NCI-H526 (cell line): ENCODE data around the gene MAN2A2.
"Not testable (repeated sequence)": the region's sequence is repeated elsewhere in the genome, so short reads cannot be mapped to it uniquely, and the experiment has no call there.

Experiments used
- DNase-seq, 2 experiments: peaks; one replicate each; lab custom pipeline; 2025; lab: John Stamatoyannopoulos, UW

MAN2A2 gene

DNA sequence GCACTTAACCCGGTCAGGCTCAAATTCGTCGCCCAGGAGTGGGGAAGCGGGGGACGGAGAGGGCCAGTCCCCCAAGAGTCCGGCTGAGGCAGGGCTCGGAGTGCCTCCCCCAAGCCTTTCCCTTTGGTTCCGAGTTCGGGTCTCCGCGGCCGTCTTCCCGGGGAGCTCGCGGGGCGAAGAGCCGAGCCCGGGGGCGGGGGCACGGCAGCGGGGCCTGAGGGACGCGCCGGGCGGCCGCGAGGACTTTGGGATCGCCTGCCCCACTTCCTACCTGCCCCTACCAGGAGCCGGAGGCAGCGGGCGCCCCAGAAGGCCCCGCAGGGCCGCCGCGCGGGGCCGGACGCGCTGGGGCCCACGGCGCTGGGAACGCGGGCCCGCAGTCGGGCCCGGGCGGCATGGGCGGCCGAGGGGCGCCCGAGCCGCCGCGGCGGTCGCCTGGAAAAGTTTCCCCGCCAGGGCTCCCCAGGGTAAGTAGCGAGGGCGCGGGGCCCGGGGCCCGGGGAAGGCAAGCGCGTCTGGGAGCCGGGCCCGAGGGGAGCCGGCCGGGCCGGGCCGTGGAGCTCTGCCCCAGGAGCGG lies 31.9 kb upstream of the MAN2A2 start:
- DNase-seq = peak in 1 of 2 experiments; percentile 72

DNA sequence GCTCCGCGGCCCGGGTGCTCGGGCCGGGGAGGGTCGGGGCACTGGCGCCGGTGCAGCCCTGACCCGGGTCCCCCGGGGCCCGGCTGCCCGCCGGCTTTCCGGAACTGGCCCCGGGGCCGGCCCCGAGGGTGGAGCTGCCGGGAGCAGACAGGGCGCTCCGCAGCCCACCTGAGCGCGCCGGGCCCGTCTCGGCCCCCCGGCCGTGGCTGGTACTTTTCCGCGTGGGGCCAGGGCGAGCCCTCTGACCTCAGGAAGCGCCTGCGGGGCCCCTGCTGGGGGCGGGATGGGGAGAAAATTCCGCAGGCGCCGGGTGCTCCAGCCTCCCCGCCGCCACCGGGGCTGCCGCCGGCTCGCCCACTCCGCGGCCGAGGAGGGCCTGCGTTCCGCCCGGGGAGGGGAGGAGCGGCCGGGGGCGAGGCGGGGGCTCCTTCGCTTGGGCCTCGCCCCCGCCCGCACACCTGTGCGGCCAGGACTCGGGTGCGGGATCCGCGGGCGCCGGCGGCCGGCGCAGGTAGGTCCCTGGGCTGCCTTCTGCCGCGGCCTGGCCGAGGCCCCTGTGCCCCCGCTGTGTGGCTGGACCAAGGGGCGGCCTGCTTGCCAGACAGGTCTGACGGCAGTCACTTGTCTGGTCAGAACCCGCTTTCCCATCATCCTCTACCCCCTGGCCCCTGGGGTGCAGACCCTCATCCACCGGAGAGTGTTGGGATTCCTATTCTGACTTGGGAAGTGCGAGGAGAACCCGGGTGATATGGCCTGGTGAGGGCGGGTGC lies 31.2 kb upstream of the MAN2A2 start:
- DNase-seq = peak in 1 of 2 experiments; percentile 53

DNA sequence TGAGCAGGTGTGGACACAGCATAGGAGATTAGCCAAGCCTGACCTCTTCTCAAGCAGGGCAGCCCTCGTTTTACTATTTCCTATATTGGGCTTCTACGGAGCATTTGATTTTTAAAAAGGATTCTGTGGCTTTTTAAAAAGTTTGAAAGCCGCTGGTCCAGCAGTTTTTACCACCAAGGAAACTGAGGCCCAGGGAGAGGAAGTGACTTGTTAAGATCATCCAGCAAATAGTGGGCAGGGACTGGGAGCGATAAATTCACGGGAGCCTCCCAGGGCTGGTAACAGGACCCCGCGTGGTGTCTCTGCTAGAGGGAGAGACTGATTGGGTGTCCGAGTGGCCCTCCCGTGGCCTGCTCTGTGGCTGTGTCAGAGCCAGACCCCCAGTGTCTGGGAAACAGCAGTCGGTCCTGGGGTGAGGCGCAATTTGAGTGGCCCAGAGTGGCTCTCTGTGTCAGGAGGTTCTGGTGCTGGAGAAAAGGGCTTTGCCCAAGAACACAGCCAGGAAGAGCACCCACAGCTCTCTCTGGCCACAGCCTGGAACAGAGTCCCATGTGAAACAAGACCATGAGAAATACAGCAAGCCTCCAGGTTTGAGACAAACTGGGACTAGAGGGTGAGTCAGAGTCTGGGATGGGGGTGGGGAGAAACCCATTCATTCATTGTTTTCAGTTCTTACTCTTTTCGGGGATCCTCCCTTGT lies 30.5 kb upstream of the MAN2A2 start:
- peak in 1 of 2 experiments; percentile 66 for DNase-seq

DNA sequence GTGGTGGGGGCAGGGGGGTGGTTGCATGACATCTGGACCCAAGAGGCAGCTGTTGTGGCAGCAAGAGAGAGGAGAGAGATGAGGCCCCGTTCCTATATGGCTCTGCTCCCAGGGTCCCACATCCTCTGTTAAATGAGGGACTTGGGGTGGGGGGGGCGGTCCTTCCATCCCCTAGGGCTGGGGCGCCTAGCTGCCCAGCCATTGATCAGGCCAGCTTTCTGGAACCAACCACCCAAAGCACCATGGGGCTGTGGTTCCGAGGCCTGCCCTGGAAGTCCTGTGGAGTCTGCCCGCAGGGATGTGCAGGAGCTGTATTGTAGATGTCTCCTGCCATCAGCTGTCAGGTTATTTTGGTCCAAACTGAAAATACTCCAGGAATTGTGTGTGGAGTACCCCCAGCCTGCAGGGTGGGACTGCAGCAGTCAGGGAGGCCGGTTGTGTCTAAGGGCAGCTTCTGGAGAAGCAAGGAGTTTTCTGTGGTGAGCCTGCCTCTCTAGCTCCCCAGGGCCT lies 29.6 kb upstream of the MAN2A2 start:
- peak in 1 of 2 experiments; percentile 55 for DNase-seq

DNA sequence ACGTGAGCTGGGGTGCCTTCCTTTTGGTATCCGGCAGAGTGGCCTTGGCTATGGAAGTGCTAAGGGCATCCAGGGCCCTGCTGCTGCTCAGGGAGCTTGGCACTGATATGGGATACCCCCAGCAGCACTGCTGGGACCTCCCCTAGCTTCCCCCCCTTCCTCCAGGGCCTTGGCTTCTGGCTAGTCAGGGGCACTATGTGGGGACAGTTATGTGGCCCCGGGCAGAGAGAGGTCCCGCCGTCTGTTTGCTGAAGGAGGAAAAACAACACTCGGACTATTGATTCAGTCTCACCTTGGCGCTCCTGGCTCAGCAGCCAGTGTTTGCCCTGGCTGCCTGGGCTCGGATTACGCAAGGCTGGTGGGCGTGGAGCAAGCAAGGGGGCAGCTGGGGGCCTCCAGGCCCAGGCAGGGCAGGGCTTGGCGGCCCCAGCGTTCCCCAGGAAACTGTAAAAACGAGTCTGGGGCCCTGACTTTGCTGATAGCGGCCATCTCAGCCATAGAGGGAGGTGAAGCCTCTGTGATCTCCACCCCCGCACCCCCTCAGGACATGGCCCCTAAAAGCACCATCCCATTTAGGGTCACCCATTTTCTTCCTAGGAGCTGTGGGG lies 29.0 kb upstream of the MAN2A2 start:
- DNase-seq = peak; percentile 55 to 89

DNA sequence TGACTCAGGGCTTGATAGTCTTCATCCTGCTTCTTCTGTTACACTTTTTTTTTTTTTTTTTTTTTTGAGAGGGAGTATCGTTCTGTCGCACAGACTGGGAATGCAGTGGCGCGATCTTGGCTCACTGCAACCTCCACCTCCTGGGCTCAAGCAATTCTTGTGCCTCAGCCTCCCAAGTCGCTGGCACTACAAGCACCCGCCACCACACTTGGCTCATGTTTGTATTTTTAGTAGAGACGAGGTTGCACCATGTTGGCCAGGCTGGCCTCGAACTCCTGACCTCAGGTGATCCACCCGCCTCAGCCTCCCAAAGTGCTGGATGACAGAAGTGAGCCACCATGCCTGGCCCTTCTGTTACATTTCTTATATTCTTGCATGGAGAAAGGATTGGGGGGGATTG lies 28.1 kb upstream of the MAN2A2 start:
- not testable (repeated sequence) for DNase-seq

DNA sequence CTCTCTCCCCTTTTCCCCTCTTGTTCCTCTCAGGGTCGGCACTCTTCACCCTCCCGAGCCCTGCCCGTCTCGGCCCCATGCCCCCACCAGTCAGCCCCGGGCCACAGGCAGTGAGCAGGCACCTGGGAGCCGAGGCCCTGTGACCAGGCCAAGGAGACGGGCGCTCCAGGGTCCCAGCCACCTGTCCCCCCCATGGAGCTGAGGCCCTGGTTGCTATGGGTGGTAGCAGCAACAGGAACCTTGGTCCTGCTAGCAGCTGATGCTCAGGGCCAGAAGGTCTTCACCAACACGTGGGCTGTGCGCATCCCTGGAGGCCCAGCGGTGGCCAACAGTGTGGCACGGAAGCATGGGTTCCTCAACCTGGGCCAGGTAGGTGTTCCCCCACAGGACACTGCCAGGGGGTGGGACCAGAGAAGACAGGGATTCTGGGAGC lies 27.5 kb upstream of the MAN2A2 start:
- DNase-seq = no peak

DNA sequence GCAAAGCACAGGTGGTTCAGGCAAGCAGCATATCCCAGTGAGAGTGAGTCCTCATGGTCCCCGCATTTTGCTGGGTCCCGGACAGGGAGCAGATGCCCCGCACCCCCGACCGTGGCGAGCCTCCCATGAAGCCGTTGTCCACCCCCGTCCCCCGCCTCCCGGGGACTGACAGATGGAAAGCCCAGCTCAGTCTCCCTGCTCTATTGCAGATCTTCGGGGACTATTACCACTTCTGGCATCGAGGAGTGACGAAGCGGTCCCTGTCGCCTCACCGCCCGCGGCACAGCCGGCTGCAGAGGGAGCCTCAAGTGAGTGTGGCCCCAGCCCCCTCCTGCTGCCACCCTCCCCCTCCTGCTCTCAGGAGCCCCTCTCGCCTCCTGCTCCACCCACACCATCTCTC lies 27.1 kb upstream of the MAN2A2 start:
- no peak for DNase-seq

DNA sequence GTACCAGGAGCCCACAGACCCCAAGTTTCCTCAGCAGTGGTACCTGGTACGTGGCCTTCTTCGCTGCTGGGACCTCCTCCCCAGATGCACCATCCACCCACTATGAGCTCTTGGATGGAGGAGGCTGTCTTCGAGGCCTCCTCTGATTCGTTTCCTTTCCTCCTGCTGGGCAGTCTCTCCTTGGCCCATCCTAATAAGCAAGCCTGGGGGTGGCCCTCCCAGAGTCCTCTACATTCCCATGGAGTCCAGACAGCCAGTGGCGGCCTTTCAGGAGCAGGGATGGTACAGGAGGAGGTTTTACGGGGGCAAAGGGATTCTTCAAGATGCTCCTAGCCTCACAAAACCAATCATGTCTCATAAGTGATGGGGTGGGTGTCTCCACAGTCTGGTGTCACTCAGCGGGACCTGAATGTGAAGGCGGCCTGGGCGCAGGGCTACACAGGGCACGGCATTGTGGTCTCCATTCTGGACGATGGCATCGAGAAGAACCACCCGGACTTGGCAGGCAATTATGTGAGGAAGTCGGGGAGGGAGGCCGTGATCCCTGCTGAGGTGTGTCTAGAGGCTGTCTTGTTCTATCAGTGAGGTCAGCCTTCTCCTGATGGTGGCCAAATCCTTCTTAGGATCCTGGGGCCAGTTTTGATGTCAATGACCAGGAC lies 26.5 kb upstream of the MAN2A2 start:
- DNase-seq = no peak

DNA sequence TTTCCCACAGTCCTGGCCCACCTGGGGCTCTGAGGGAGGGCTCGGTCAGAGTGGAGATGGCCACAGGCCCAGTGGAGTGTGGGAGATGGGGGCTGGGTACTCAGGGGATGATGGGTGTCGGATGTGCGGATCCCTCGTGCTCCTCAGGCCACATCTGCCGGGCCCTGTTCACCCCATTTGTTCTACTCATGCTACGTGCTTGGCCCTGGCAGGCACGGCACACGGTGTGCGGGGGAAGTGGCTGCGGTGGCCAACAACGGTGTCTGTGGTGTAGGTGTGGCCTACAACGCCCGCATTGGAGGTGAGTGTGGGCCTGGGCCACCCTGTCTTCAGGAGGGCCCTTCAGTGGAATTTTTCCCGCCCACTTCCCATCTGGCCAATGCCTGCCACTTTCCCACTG lies 25.8 kb upstream of the MAN2A2 start:
- DNase-seq = no peak

DNA sequence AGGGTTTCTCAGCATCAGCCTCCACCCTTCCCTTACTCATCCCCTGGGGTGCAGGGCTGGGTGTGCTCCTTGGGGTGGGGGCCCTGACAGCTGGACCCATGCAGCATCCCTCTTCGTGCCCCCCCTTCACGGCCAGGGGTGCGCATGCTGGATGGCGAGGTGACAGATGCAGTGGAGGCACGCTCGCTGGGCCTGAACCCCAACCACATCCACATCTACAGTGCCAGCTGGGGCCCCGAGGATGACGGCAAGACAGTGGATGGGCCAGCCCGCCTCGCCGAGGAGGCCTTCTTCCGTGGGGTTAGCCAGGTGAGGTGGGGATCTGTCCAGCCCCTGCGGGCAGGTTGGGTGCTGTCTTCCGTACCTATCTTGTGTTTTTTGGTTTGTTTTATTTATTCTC lies 25.1 kb upstream of the MAN2A2 start:
- no peak for DNase-seq

DNA sequence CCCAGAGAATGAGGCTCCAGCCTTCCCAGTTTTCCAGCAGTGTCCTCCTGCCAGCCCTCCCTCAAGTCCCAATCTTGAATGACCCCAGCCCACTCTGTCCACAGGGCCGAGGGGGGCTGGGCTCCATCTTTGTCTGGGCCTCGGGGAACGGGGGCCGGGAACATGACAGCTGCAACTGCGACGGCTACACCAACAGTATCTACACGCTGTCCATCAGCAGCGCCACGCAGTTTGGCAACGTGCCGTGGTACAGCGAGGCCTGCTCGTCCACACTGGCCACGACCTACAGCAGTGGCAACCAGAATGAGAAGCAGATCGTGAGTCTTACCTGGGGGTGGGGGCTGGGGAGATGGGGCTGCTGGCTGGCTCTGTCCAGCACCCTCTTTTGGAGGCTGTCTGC lies 24.4 kb upstream of the MAN2A2 start:
- DNase-seq = no peak

DNA sequence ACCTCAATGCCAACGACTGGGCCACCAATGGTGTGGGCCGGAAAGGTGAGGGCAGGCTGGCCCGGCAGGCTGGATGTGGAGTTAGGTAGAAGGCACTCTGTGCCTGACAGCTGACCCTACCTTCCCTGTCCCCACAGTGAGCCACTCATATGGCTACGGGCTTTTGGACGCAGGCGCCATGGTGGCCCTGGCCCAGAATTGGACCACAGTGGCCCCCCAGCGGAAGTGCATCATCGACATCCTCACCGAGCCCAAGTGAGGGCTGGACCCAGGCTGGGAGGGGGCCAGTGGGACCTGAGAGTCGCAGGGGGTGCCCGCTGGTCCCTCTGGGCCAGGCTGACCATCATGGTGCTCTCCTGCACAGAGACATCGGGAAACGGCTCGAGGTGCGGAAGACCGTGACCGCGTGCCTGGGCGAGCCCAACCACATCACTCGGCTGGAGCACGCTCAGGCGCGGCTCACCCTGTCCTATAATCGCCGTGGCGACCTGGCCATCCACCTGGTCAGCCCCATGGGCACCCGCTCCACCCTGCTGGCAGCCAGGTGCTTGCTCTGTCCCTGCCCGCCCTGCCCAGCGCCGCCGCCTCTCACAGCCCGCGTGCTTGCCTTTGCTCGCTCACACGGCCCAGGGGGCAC lies 23.3 kb upstream of the MAN2A2 start:
- peak in 1 of 2 experiments; percentile 29 for DNase-seq

DNA sequence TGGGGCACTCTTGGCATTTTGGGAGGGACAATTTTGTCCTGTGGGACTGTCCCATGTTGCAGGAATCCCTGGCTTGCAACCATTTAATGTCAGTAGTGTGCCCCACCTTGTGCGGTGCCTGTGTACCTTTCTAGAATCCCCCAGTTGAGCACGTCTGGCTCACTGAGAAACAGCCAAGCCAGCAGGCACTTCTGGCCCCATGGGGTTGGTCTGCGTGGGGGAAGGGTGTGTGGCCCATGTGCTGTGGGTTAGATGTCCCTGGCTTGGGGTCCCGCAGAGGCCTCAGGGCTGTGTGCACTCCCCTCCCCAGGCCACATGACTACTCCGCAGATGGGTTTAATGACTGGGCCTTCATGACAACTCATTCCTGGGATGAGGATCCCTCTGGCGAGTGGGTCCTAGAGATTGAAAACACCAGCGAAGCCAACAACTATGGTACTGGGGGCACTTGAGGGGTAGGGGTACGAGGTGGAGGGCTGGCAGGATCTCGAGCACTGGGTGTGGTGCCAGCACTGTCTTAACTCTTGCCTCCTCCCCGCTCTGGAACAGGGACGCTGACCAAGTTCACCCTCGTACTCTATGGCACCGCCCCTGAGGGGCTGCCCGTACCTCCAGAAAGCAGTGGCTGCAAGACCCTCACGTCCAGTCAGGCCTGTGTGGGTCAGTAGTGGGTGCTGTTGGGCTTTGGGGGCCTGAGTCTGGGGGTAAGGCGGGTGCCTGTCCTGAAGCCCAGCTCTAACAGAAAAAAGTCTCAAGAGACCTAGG lies 22.5 kb upstream of the MAN2A2 start:
- no peak for DNase-seq

DNA sequence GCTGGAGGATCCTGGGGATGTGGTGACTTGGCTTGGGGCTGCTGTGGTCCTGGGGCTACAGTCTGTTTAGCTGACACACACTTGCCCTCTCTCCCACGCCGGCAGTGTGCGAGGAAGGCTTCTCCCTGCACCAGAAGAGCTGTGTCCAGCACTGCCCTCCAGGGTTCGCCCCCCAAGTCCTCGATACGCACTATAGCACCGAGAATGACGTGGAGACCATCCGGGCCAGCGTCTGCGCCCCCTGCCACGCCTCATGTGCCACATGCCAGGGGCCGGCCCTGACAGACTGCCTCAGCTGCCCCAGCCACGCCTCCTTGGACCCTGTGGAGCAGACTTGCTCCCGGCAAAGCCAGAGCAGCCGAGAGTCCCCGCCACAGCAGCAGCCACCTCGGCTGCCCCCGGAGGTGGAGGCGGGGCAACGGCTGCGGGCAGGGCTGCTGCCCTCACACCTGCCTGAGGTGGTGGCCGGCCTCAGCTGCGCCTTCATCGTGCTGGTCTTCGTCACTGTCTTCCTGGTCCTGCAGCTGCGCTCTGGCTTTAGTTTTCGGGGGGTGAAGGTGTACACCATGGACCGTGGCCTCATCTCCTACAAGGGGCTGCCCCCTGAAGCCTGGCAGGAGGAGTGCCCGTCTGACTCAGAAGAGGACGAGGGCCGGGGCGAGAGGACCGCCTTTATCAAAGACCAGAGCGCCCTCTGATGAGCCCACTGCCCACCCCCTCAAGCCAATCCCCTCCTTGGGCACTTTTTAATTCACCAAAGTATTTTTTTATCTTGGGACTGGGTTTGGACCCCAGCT lies 21.7 kb upstream of the MAN2A2 start:
- peak in 1 of 2 experiments; percentile 76 for DNase-seq

DNA sequence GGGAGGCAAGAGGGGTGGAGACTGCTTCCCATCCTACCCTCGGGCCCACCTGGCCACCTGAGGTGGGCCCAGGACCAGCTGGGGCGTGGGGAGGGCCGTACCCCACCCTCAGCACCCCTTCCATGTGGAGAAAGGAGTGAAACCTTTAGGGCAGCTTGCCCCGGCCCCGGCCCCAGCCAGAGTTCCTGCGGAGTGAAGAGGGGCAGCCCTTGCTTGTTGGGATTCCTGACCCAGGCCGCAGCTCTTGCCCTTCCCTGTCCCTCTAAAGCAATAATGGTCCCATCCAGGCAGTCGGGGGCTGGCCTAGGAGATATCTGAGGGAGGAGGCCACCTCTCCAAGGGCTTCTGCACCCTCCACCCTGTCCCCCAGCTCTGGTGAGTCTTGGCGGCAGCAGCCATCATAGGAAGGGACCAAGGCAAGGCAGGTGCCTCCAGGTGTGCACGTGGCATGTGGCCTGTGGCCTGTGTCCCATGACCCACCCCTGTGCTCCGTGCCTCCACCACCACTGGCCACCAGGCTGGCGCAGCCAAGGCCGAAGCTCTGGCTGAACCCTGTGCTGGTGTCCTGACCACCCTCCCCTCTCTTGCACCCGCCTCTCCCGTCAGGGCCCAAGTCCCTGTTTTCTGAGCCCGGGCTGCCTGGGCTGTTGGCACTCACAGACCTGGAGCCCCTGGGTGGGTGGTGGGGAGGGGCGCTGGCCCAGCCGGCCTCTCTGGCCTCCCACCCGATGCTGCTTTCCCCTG lies 21.0 kb upstream of the MAN2A2 start:
- peak in 1 of 2 experiments; percentile 27 for DNase-seq

DNA sequence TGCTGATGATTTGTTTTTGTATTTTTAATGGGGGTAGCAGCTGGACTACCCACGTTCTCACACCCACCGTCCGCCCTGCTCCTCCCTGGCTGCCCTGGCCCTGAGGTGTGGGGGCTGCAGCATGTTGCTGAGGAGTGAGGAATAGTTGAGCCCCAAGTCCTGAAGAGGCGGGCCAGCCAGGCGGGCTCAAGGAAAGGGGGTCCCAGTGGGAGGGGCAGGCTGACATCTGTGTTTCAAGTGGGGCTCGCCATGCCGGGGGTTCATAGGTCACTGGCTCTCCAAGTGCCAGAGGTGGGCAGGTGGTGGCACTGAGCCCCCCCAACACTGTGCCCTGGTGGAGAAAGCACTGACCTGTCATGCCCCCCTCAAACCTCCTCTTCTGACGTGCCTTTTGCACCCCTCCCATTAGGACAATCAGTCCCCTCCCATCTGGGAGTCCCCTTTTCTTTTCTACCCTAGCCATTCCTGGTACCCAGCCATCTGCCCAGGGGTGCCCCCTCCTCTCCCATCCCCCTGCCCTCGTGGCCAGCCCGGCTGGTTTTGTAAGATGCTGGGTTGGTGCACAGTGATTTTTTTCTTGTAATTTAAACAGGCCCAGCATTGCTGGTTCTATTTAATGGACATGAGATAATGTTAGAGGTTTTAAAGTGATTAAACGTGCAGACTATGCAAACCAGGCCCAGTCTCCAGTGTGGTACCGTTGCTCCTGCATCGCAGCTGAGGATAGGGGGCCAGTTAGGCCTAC lies 20.1 kb upstream of the MAN2A2 start:
- DNase-seq = peak; percentile 69 to 77

DNA sequence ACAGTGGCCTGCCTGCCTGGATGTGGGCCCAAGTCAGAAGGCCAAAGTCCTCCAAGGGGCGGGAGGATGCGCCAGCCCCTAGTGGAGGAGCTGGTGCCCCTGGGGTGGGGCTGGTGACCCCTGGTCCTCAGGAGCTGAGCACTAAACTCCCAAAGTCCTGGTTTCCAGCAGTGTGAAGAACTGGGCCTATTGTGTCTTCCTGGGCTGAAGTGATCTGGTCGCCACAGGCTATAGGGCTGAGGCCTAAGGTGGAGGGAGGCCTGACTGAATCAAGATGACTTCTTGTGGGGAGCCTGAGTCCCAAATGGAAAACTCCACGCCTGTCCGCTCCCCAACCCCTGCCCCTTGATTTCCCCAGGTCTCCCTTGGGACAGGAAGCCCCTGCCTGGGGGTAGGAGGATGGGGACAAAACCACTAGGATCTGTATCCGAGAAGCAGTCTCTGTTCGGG lies 19.6 kb upstream of the MAN2A2 start:
- no peak for DNase-seq
